Stimulated activated memory B cell treated with anti-CD40 and anti-IgM and Interleukin-4, amounts not matched to agents 10 μg/mL and 1 μg/mL and 100 μg/mL, for 72 hours (primary cell): ENCODE data around the gene C19orf18.
"Not testable (repeated sequence)": the region's sequence is repeated elsewhere in the genome, so short reads cannot be mapped to it uniquely, and the experiment has no call there.

Experiments
- ATAC-seq: fragments of 150-1000 bp; cut with Tn5 transposase; 2 replicates; pipeline ENCODE4 v1.10.0; 2021
- H3K27ac Mint-ChIP-seq: one replicate; pipeline ENCODE4 v1.8.0; 2022; ENCODE audit warnings: mild to moderate bottlenecking, mixed read lengths
- H3K27me3 Mint-ChIP-seq: one replicate; pipeline ENCODE4 v1.8.0; 2022; ENCODE audit warnings: mixed read lengths
- H3K36me3 Mint-ChIP-seq: one replicate; pipeline ENCODE4 v1.8.0; 2022; ENCODE audit warnings: mixed read lengths
- H3K4me1 Mint-ChIP-seq: one replicate; pipeline ENCODE4 v1.8.0; 2022; ENCODE audit warnings: mixed read lengths
- H3K4me3 Mint-ChIP-seq: one replicate; pipeline ENCODE4 v1.8.0; 2022; ENCODE audit warnings: mild to moderate bottlenecking, moderate library complexity, mixed read lengths
- H3K9me3 Mint-ChIP-seq: one replicate; pipeline ENCODE4 v1.8.0; 2022; ENCODE audit warnings: mixed read lengths

The C19orf18 gene

GRCh38 chr19:57974434-57974833 lies at the start of gene C19orf18:
Gene C19orf18, minus strand, starts transcription at chr19:57974534. Its CDS starts 102 bp downstream, at chr19:57974432.
- Mint-ChIP-seq H3K4me1 (no peaks in the 10 kb centered on the region), H3K27me3 (no peaks in the 10 kb centered on the region), H3K36me3 (peaks cover 77% of the 10 kb centered on the region), H3K9me3 (peaks cover 41% of the 10 kb centered on the region), H3K4me3 (no peak within 1 kb of the TSS), H3K27ac (no peak within 1 kb of the TSS)
- ATAC-seq = no peak

DNA sequence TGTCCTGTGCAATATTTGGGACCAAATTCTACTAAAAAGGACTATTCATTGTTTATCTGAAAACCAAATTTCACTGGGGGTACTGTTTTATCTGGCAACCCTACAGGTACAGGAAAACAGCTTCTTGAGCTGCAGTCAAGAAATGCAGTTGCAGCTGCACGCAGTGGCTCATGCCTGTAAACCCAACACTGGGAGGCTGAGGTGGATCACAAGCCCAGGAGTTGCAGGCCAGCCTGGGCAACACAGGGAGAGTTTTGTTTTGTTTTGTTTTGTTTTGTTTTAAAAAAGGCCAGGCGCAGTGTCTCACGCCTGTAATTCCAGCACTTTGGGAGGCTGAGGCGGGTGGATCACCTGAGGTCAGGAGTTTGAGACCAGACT lies 47.9 kb upstream of the C19orf18 start:
- no peak overlapping the region for H3K27ac Mint-ChIP-seq
- H3K36me3 Mint-ChIP-seq = peaks cover 11% of the 10 kb centered on the region
- peaks cover 21% of the 10 kb centered on the region for H3K9me3 Mint-ChIP-seq
- no peaks in the 10 kb centered on the region for H3K4me1 Mint-ChIP-seq
- no peak overlapping the region for H3K4me3 Mint-ChIP-seq
- H3K27me3 Mint-ChIP-seq = no peaks in the 10 kb centered on the region
- ATAC-seq = no peak

GRCh38 chr19:58021541-58022282 lies 47.4 kb upstream of the C19orf18 start:
- peak; percentile 73 for ATAC-seq

DNA sequence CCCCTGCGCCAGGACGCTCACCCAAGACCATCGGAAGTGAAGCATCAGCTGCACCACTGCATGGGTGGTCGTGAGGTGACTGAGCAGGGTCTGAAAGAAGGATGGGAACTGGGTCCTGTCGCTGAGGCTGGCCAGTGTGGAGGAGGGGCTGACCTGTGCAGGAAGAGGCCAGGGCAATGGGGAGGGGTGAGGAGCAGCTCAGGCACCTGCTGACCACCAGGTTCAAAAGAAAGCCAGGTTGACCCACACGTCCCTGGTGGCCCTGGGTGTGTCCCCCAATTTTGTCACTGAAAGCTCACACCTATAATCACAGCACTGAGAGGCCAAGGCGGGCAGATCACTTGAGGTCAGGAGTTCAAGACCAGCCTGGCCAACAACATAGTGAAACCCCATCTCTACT lies 45.8 kb upstream of the C19orf18 start:
- Mint-ChIP-seq H3K4me1 (no peaks in the 10 kb centered on the region), H3K9me3 (peaks cover 19% of the 10 kb centered on the region), H3K27ac (no peak overlapping the region), H3K27me3 (no peaks in the 10 kb centered on the region), H3K36me3 (peaks cover 11% of the 10 kb centered on the region), H3K4me3 (no peak overlapping the region)
- no peak for ATAC-seq

More at GRCh38 chr19:58021541-58022282, 47.4 kb upstream of the C19orf18 start:
- Mint-ChIP-seq H3K36me3 (peaks cover 11% of the 10 kb centered on the region), H3K27ac (no peak overlapping the region), H3K4me3 (no peak overlapping the region), H3K27me3 (no peaks in the 10 kb centered on the region), H3K9me3 (peaks cover 17% of the 10 kb centered on the region), H3K4me1 (no peaks in the 10 kb centered on the region)

DNA sequence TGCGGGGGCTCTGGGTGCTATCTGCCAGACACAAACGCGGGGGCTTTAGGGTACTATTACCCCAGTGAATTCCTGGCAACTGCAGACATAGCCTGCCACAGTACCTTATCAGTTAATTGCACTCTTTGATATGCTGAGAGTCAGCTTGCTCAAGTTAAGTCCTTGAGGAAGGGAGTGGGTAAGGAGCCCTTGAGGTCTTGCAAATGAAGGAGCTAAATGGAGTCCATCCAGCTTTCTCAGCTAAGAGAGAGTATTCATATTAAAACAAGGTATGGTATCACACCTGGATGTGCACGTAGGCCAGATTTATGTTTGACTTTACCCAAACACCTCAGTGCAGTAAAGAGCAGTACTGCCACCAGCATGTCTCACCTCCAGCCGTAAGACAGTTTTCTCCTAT lies 39.8 kb upstream of the C19orf18 start:
- Mint-ChIP-seq H3K27ac (no peak overlapping the region), H3K36me3 (peaks cover 26% of the 10 kb centered on the region), H3K27me3 (no peaks in the 10 kb centered on the region), H3K9me3 (peaks cover 22% of the 10 kb centered on the region), H3K4me3 (no peak overlapping the region), H3K4me1 (peaks cover 2% of the 10 kb centered on the region)
- ATAC-seq = no peak

DNA sequence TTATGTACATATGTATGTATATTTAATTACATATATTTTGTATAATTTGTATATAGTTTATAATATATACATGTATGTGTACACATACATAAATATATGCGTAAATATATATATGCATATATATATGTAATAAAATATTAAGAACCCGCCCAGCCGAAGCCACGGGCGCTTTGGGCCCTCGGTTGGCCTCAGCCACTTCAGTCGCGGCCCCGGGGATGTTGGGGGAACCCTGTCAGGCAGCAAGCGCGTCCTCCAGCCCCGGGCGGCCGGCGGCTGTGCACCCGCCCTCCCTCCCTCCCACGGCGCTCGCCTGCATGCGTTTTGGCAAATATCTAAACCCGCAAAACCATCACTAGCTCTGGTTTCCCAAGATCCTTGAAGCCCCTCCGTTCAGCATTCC lies 36.2 kb upstream of the C19orf18 start:
- no peak overlapping the region for H3K27ac Mint-ChIP-seq
- no peak overlapping the region for H3K4me3 Mint-ChIP-seq
- H3K9me3 Mint-ChIP-seq = peaks cover 27% of the 10 kb centered on the region
- peaks cover 5% of the 10 kb centered on the region for H3K4me1 Mint-ChIP-seq
- no peak for ATAC-seq
- peaks cover 50% of the 10 kb centered on the region for H3K36me3 Mint-ChIP-seq
- no peaks in the 10 kb centered on the region for H3K27me3 Mint-ChIP-seq

DNA sequence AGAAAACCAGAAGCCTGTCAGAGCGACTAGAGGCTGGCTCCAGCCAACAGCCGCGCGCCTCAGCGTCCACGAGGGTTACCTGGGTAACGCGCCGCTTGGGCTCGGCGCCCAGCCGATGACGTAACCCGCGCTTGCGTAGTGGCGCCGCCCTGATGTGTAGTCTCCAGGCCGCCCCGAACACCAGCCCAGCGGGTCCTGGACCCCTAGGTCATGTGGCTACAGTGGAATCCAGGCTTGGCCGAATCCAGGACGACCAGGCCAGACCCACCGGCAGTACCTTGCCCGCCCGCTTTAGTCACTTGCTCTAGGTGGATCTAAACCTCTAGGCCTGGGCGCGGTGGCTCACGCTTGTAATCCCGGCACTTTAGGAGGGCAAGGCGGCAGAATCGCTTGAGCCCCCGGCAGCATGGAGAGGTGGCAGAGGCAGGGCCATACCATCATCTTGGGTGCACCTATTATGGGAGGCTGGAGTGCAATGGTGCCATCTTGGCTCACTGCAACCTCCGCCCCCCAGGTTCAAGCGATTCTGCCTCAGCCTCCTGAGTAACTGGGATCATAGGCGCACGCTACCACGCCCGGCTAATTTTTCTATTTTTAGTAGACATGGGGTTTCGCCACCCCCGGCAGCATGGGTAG lies 35.5 kb upstream of the C19orf18 start:
- Mint-ChIP-seq H3K4me1 (peaks cover 6% of the 10 kb centered on the region), H3K36me3 (peaks cover 57% of the 10 kb centered on the region), H3K27ac (no peak overlapping the region), H3K4me3 (peak overlapping the region; percentile 74), H3K9me3 (peaks cover 28% of the 10 kb centered on the region), H3K27me3 (no peaks in the 10 kb centered on the region)
- ATAC-seq = peak; percentile 90

GRCh38 chr19:58009301-58009665 lies 34.9 kb upstream of the C19orf18 start:
- no peaks in the 10 kb centered on the region for H3K27me3 Mint-ChIP-seq
- peaks cover 62% of the 10 kb centered on the region for H3K36me3 Mint-ChIP-seq
- no peak overlapping the region for H3K27ac Mint-ChIP-seq
- H3K4me1 Mint-ChIP-seq = peaks cover 11% of the 10 kb centered on the region
- H3K9me3 Mint-ChIP-seq = peaks cover 32% of the 10 kb centered on the region
- ATAC-seq = no peak
- H3K4me3 Mint-ChIP-seq = peak overlapping the region; percentile 74

- not testable (repeated sequence) for ATAC-seq, H3K27ac Mint-ChIP-seq, H3K27me3 Mint-ChIP-seq, H3K4me3 Mint-ChIP-seq
- H3K9me3 Mint-ChIP-seq = peaks cover 36% of the 10 kb centered on the region
- peaks cover 64% of the 10 kb centered on the region for H3K36me3 Mint-ChIP-seq
- peaks cover 16% of the 10 kb centered on the region for H3K4me1 Mint-ChIP-seq
Observed at GRCh38 chr19:58008877-58009276, 34.5 kb upstream of the C19orf18 start.

DNA sequence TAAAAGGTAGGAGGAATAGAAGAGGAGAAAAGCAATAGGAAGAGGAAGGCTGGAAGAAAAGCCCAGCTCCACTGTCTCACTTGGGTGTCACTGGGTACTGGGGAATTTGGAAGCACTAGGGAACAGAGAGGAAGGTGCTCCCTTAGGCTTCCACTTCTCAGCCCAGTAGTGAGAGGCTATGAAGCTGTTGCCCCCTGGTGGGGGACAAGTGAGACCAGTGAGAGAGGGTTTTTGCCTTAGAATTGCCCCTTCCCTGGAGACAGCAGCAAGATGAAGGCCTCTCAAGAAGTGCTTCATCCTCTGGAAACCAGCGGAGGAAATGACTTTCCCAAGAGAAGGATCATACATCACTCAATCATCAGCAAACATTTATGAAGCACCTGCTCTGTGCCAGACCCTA lies 33.0 kb upstream of the C19orf18 start:
- Mint-ChIP-seq H3K27me3 (no peaks in the 10 kb centered on the region), H3K4me3 (no peak overlapping the region), H3K9me3 (peaks cover 32% of the 10 kb centered on the region), H3K36me3 (peaks cover 63% of the 10 kb centered on the region), H3K4me1 (peaks cover 26% of the 10 kb centered on the region), H3K27ac (no peak overlapping the region)
- no peak for ATAC-seq

DNA sequence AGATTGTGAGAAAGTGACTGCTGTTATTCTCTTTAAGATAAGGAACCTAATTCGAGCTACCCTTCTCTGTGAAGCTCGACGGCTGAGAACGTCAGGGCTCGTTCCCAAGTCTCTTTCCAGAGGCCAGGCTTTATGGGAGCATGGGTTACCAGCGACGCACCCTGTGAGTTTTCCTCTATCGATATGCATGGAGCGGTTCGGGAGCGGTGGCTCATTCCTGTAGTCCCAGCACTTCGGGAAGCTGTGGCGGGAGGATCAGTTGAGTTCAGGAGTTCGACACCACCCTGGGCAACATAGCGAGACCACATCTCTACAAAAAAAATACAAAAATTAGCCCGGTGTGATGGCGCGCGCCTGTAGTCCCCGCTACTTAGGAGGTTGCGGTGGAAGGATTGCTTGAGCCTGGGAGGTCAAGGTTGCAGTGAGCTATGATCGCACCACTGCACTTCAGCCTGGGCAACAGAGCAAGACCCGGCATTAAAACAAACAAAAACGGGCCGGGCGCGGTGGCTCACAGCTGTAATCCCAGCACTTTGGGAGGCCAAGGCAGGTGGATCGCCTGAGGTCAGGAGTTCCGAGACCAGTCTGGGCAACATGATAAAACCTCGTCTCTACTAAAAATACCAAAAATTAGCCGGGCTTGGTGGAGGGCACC lies 29.0 kb upstream of the C19orf18 start:
- H3K36me3 Mint-ChIP-seq = peaks cover 87% of the 10 kb centered on the region

DNA sequence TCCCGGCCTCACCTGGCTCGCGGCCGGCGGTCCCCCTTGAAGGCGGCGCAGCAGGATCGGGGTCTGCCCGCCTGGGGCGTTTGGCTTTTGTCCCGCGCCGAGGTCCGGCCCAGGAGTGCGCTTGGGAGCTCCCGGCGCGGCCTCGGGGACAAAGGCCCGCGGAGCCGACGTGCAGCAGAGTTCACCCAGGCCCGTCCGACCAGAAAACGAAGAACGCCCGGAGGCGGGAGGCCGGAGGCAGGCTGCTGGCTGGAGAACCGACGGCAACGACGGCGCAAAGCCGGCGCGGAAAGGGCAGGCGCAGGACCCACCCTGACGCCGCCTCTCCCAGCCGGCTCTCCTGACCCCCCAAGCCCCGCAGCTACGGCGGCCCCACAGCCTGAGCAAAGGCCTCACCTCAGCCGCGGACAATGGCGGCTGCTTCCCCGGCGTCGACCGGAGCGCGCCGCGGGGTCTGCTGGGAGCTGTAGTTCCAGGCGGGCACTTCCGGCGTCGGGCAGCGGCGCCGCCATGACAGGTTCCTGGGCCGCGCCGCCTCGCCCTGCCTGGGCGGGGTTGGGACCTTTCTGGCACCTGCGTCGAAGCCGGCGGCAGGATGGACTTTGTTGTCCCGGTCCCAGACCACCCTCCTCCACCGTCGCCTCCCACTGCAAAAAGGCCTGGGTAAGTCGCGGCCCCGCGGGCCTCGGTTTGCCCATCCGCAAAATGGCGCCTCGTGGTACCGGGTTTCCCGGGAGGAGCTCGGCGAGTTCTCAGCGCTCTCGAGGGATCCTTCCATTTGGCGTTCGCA lies 28.2 kb upstream of the C19orf18 start, which contains the start of gene ZNF606:
ZNF606 (minus strand) TSS at position 437 of the 790 bp plus-strand sequence. CDS start 1,501 bp downstream, outside the sequence.
- peaks cover 39% of the 10 kb centered on the region for H3K4me1 Mint-ChIP-seq
- H3K9me3 Mint-ChIP-seq = peaks cover 30% of the 10 kb centered on the region
- H3K27ac Mint-ChIP-seq = peak within 1 kb of the TSS; percentile 93
- H3K4me3 Mint-ChIP-seq = peak within 1 kb of the TSS; percentile 92
- peaks cover 91% of the 10 kb centered on the region for H3K36me3 Mint-ChIP-seq
- H3K27me3 Mint-ChIP-seq = no peaks in the 10 kb centered on the region
- peak; percentile 98 for ATAC-seq

More for the DNA sequence above, 29.0 kb upstream of the C19orf18 start:
- peaks cover 39% of the 10 kb centered on the region for H3K4me1 Mint-ChIP-seq
- H3K27me3 Mint-ChIP-seq = no peaks in the 10 kb centered on the region
- peak overlapping the region; percentile 93 for H3K27ac Mint-ChIP-seq
- ATAC-seq = no peak
- peaks cover 36% of the 10 kb centered on the region for H3K9me3 Mint-ChIP-seq
- H3K4me3 Mint-ChIP-seq = peak overlapping the region; percentile 92

DNA sequence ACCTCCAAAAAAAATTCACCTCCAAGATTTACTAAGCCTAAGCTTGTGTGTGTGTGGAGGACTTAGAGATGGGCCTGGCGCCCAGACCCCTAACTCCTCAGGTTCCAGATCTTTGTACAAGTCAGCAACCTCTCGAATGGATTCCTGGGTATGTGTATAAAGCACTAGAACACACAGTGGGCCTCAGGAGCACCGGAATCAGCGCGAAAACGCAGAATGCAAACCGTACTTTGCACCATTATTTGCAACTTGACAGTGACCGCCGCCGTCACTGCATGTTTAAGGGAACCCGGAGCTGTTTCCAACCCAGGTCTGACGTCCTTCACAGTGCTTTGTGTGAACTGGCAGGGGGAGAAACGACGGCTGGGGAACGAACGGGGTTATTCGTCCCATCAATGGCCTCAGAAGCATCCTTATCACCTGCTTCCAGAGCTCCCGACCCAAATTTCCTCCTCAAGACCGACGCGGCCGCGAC lies 27.6 kb upstream of the C19orf18 start:
- Mint-ChIP-seq H3K27ac (peak overlapping the region; percentile 93), H3K4me1 (peaks cover 39% of the 10 kb centered on the region), H3K9me3 (peaks cover 28% of the 10 kb centered on the region), H3K27me3 (no peaks in the 10 kb centered on the region), H3K36me3 (peaks cover 91% of the 10 kb centered on the region), H3K4me3 (peak overlapping the region; percentile 92)
- peak; percentile 6 for ATAC-seq

GRCh38 chr19:58000677-58001076 lies 26.3 kb upstream of the C19orf18 start:
- H3K4me1 Mint-ChIP-seq = peaks cover 39% of the 10 kb centered on the region
- H3K4me3 Mint-ChIP-seq = no peak overlapping the region
- no peak for ATAC-seq
- H3K36me3 Mint-ChIP-seq = peaks cover 91% of the 10 kb centered on the region
- H3K27me3 Mint-ChIP-seq = no peaks in the 10 kb centered on the region
- peaks cover 31% of the 10 kb centered on the region for H3K9me3 Mint-ChIP-seq
- H3K27ac Mint-ChIP-seq = no peak overlapping the region

DNA sequence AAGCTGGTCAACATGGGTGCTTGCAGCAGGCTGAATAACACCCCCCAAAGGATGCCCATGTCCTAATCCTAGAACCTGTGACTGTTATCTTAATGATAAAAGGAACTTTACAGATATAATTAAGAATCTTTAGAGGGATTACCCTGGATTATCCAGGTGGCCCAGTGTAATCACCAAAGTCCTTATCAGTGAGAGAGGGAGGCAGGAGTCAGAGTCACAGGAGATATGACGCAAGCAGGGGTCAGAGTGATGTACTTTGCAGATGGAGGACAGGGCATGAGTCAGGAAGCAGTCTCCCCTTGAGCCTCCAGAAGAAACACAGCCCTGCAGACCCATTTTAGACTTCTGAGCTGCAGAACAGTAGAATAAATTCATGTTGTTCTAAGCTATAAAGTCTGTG lies 18.5 kb upstream of the C19orf18 start:
- ATAC-seq = no peak
- Mint-ChIP-seq H3K27me3 (no peaks in the 10 kb centered on the region), H3K9me3 (peaks cover 42% of the 10 kb centered on the region), H3K36me3 (peaks cover 94% of the 10 kb centered on the region), H3K4me1 (no peaks in the 10 kb centered on the region), H3K4me3 (no peak overlapping the region), H3K27ac (no peak overlapping the region)
